OCI-LY3 (cell line): ENCODE measurements around the gene OVOL3.

Experiments used
- EZH2phosphoT487 ChIP-seq: fragments of 200-600 bp; shearing (Covaris generic); IDR thresholded peaks from 2 replicates; pipeline ENCODE4 v1.6.1; 2018; ENCODE audit warnings: antibody characterized with exemption, mixed run types, low read depth
- TF ChIP-seq, protein P1 (sequence below): fragments of 200-600, 300-600 bp; sonication (generic); IDR thresholded peaks from 2 replicates; pipeline ENCODE4 v1.5.1; 2014; ENCODE audit warnings: antibody characterized with exemption, low read length, low read depth

DNA sequence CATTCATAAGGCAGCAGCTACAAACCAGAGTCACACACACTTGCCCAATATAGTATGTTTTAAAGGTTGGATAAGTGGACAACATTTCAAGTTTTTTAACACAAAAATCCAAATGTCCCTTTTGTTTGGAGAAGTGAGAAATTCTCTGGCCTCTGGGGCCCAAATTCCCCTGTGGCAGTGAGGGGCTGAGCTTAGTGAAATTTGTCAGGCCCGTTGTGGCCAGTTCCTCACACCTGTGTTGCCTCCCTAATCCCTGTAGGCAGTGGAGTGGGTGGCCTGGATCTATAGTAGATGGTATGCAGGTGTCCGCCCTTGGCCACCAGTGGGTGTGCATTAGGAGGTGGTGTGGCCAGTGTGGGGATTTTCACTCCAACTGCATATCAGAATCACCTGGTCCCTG, 49.6 kb upstream of the OVOL3 start:
- TF ChIP-seq, protein P1, sequence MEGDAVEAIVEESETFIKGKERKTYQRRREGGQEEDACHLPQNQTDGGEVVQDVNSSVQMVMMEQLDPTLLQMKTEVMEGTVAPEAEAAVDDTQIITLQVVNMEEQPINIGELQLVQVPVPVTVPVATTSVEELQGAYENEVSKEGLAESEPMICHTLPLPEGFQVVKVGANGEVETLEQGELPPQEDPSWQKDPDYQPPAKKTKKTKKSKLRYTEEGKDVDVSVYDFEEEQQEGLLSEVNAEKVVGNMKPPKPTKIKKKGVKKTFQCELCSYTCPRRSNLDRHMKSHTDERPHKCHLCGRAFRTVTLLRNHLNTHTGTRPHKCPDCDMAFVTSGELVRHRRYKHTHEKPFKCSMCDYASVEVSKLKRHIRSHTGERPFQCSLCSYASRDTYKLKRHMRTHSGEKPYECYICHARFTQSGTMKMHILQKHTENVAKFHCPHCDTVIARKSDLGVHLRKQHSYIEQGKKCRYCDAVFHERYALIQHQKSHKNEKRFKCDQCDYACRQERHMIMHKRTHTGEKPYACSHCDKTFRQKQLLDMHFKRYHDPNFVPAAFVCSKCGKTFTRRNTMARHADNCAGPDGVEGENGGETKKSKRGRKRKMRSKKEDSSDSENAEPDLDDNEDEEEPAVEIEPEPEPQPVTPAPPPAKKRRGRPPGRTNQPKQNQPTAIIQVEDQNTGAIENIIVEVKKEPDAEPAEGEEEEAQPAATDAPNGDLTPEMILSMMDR: no peak
- TF ChIP-seq EZH2phosphoT487: no peak
